B cell (primary cell): ENCODE measurements around the gene VAV2. TPM values are rescaled to one million over a fixed set of nuclear protein-coding genes. Genes with fewer than 3 reads are reported as not detected.

ENCODE experiments used
- ATAC-seq: fragments of 200-7000 bp; cut with Tn5 transposase; one replicate; pipeline ENCODE4 v1.10.0; 2021; ENCODE audit warnings: low read depth, mild to moderate bottlenecking, moderate number of reproducible peaks, moderate library complexity
- CTCF ChIA-PET: fragments of 350-600 bp; sonication (Branson Sonifier 250); formaldehyde crosslinking; loops from one replicate; lab custom pipeline; 2021; ENCODE audit warnings: antibody characterized with exemption, inconsistent platforms; lab: Charles Lee
- POLR2A ChIA-PET: fragments of 350-600 bp; sonication (Branson Sonifier 250); formaldehyde crosslinking; loops from one replicate; lab custom pipeline; 2021; ENCODE audit warnings: antibody characterized with exemption; lab: Charles Lee
- DNase-seq: peaks from one replicate; pipeline ENCODE4 v3.0.0; 2013
- H2AFZ ChIP-seq: 2 replicates; pipeline ENCODE4 v1.6.1; 2012; ENCODE audit warnings: mild to moderate bottlenecking, low read depth, low read length; ENCODE audit not compliant: insufficient read depth, poor library complexity, severe bottlenecking
- H3K27ac ChIP-seq, 2 donors: 1 replicate in 1 of 2; 2 replicates in 1 of 2; pipeline ENCODE4 v1.5.1; 2012 to 2013; ENCODE audit warnings: low read length in 2 of 2, mild to moderate bottlenecking in 2 of 2, moderate library complexity in 1 of 2
- H3K27me3 ChIP-seq, 4 experiments: fragments of 200-600 bp in 1 of 4; sonication (generic) in 1 of 4; replicated peaks in 1 of 4; 1 replicate in 2 of 4; 2 replicates in 2 of 4; pipeline versions ENCODE4 v1.6.1 to v1.7.0; 2013 to 2016; ENCODE audit warnings: low read length in 3 of 4, mild to moderate bottlenecking in 2 of 4, mixed read lengths in 1 of 4, moderate library complexity in 1 of 4; ENCODE audit not compliant: insufficient read depth in 4 of 4, control insufficient read depth in 3 of 4; ENCODE audit errors: control extremely low read depth in 1 of 4
- H3K36me3 ChIP-seq, 2 experiments: replicated peaks in 1 of 2; 1 replicate in 1 of 2; 2 replicates in 1 of 2; pipeline versions ENCODE4 v1.6.1 to v1.7.1; 2013; ENCODE audit warnings: low read length in 1 of 2; ENCODE audit not compliant: insufficient read depth in 2 of 2, control insufficient read depth in 1 of 2; ENCODE audit errors: control extremely low read depth in 1 of 2, extremely low read depth in 1 of 2
- H3K4me1 ChIP-seq, 2 donors: fragments of 200-600 bp in 1 of 2; sonication (generic) in 1 of 2; 1 replicate in 1 of 2; 2 replicates in 1 of 2; pipeline versions ENCODE4 v1.5.1 to v1.6.1; 2013 to 2017; ENCODE audit warnings: low read length in 2 of 2; ENCODE audit not compliant: control insufficient read depth in 2 of 2, insufficient read depth in 2 of 2
- H3K4me2 ChIP-seq: replicated peaks from 2 replicates; pipeline ENCODE3; 2012; ENCODE audit warnings: mild to moderate bottlenecking, low read depth, low read length; ENCODE audit not compliant: poor library complexity, severe bottlenecking
- H3K4me3 ChIP-seq, 5 experiments: fragments of 200-600 bp in 1 of 5; sonication (generic) in 1 of 5; 1 replicate in 3 of 5; 2 replicates in 2 of 5; pipeline versions ENCODE4 v1.5.1 to v1.7.0; 2011 to 2016; ENCODE audit warnings: low read length in 4 of 5, mild to moderate bottlenecking in 4 of 5, low read depth in 2 of 5, control low read depth in 1 of 5, moderate library complexity in 1 of 5; ENCODE audit not compliant: insufficient read depth in 1 of 5; ENCODE audit errors: control extremely low read depth in 1 of 5, extremely low read depth in 1 of 5
- H3K79me2 ChIP-seq: fragments of 200-600 bp; sonication (generic); one replicate; pipeline ENCODE4 v1.6.0; 2016; ENCODE audit warnings: low read length; ENCODE audit not compliant: control insufficient read depth, insufficient read depth
- H3K9ac ChIP-seq: fragments of 200-600 bp; sonication (generic); 2 replicates; pipeline ENCODE4 v1.6.1; 2017; ENCODE audit warnings: mild to moderate bottlenecking, low read length, moderate library complexity
- H3K9me3 ChIP-seq, 3 donors: one replicate each; pipeline versions ENCODE4 v1.6.1 to v1.7.1; 2013; ENCODE audit warnings: low read length in 2 of 3; ENCODE audit not compliant: control insufficient read depth in 2 of 3, insufficient read depth in 1 of 3; ENCODE audit errors: control extremely low read depth in 1 of 3
- H4K20me1 ChIP-seq: 2 replicates; pipeline ENCODE4 v1.6.0; 2012; ENCODE audit warnings: mild to moderate bottlenecking, low read length; ENCODE audit not compliant: insufficient read depth, control insufficient read depth, poor library complexity, severe bottlenecking
- H3K27ac Mint-ChIP-seq: one replicate; pipeline ENCODE4 v1.8.0; 2021; ENCODE audit warnings: mixed read lengths
- H3K27me3 Mint-ChIP-seq: one replicate; pipeline ENCODE4 v1.8.0; 2021; ENCODE audit warnings: mixed read lengths
- H3K4me1 Mint-ChIP-seq: one replicate; pipeline ENCODE4 v1.8.0; 2021; ENCODE audit warnings: mixed read lengths
- H3K4me3 Mint-ChIP-seq: one replicate; pipeline ENCODE4 v1.8.0; 2021; ENCODE audit warnings: mixed read lengths
- H3K9me3 Mint-ChIP-seq: one replicate; pipeline ENCODE4 v1.8.0; 2022; ENCODE audit warnings: mixed read lengths; ENCODE audit not compliant: insufficient read depth
- CTCF ChIP-seq: fragments of 200-600 bp; IDR thresholded peaks from one replicate; pipeline ENCODE4 v1.8.0; 2022; ENCODE audit warnings: antibody characterized with exemption, mild to moderate bottlenecking
- EZH2 ChIP-seq: IDR thresholded peaks from 2 replicates; pipeline ENCODE4 v1.6.1; 2012; ENCODE audit warnings: borderline replicate concordance, low read depth, mild to moderate bottlenecking, moderate library complexity, low read length; ENCODE audit not compliant: insufficient read depth, poor library complexity, severe bottlenecking
- WGBS: methylation state at CpG from one replicate; pipeline ENCODE4 v1.1.5; 2013; ENCODE audit warnings: missing lambda C conversion rate; ENCODE audit not compliant: insufficient coverage; 5-methylcytosine and 5-hydroxymethylcytosine counted together
- intact Hi-C: fragments of 100-400 bp; cut with micrococcal nuclease; formaldehyde crosslinking; loops from one replicate; pipeline ENCODE4 v1.10.0; 2022
- polyA plus RNA-seq: library from polyadenylated mRNA; depleted of rRNA; stranded (reverse); fragments of >200 nt; gene quantifications from 2 replicates; pipeline ENCODE4 v1.2.3, GENCODE V29; 2012
- total RNA-seq, 2 donors: library from RNA; stranded (reverse); fragments of 120-200 nt in 1 of 2; gene quantifications; 1 replicate in 1 of 2; 2 replicates in 1 of 2; pipeline versions ENCODE4 v1.2.3 to v1.2.4, GENCODE V29; 2013 to 2022

VAV2 gene
- total and polyA plus RNA-seq, 2 donors (not counting 1 experiment from before 2014, with no cell fraction given), result 34.4 to 128 TPM

- Histone ChIP-seq H3K27me3 (no peaks in the 10 kb centered on the region), H3K36me3 (peaks cover 0 to 24% of the 10 kb centered on the region in 2 experiments), H4K20me1 (peaks cover 4% of the 10 kb centered on the region), H2AFZ (no peak overlapping the region), H3K9me3 (peaks cover 0 to 7% (median 0%) of the 10 kb centered on the region in 3 donors), H3K27ac (peak overlapping the region; percentile 18 to 73), H3K9ac (no peak overlapping the region), H3K79me2 (peaks cover 28% of the 10 kb centered on the region), H3K4me1 (peaks cover 43 to 48% of the 10 kb centered on the region in 2 donors), H3K4me3 (no peak overlapping the region), H3K4me2 (no peak overlapping the region)
- Mint-ChIP-seq H3K4me3 (no peak overlapping the region), H3K9me3 (no peaks in the 10 kb centered on the region), H3K4me1 (peaks cover 77% of the 10 kb centered on the region), H3K27ac (peak overlapping the region; percentile 16), H3K27me3 (no peaks in the 10 kb centered on the region)
- 82% methylated on average over 14 of the region's 17 CpGs for WGBS
- no peak for DNase-seq
- ATAC-seq, result no peak
- ChIA-PET CTCF (interaction anchor here (1.0 to 1.8 kb wide), 3 partner anchors 43 to 169 kb away, joined by 3 to 7 read pairs (median 3); no protein-coding TSS in a partner anchor), POLR2A (no interaction called here)
- TF ChIP-seq CTCF (no peak), EZH2 (no peak)
- intact Hi-C loops, result no loop called here
Observed at GRCh38 chr9:133825555-133826218, 166.4 kb downstream of the VAV2 start.

- TF ChIP-seq EZH2 (no peak), CTCF (no peak)
- H2AFZ ChIP-seq, result no peak overlapping the region
- CTCF ChIA-PET, result interaction anchor here (1.8 kb wide), 1 partner anchor 42 kb away, joined by 7 read pairs; no protein-coding TSS in a partner anchor
- Mint-ChIP-seq H3K27ac (peak overlapping the region; percentile 15), H3K27me3 (no peaks in the 10 kb centered on the region), H3K4me1 (peaks cover 76% of the 10 kb centered on the region), H3K9me3 (no peaks in the 10 kb centered on the region), H3K4me3 (no peak overlapping the region)
- POLR2A ChIA-PET, result no interaction called here
- no peak overlapping the region for H3K4me3 ChIP-seq
- peak overlapping the region; percentile 89 for H3K4me2 ChIP-seq
- peaks cover 28% of the 10 kb centered on the region for H3K79me2 ChIP-seq
- H3K9me3 ChIP-seq, result peaks cover 0 to 7% (median 0%) of the 10 kb centered on the region in 3 donors
- H3K9ac ChIP-seq, result no peak overlapping the region
- ATAC-seq (no peak), DNase-seq (no peak)
- WGBS, result 91% methylated on average over 15 of the region's 15 CpGs
- H3K36me3 ChIP-seq, result peaks cover 0 to 20% of the 10 kb centered on the region in 2 experiments
- intact Hi-C loops, result no loop called here
- no peaks in the 10 kb centered on the region for H3K27me3 ChIP-seq
- H3K27ac ChIP-seq, result peak overlapping the region; percentile 99
- H4K20me1 ChIP-seq, result peaks cover 4% of the 10 kb centered on the region
- peaks cover 45 to 50% of the 10 kb centered on the region in 2 donors for H3K4me1 ChIP-seq
Observed at GRCh38 chr9:133824802-133825186, 167.3 kb downstream of the VAV2 start.
